HEK293 (cell line): Measurements from ENCODE around the gene TMEM255B.
A peak's percentile ranks its signal among the peaks of the same experiment; 100 is the strongest.

Experiments
- CTCF ChIA-PET: fragments of 350-600 bp; formaldehyde crosslinking; extraction: SDS; loops from one replicate; lab custom pipeline; 2021; ENCODE audit warnings: antibody characterized with exemption; lab: Yijun Ruan, JAX
- POLR2A ChIA-PET: fragments of 300-600 bp; formaldehyde crosslinking; extraction: SDS; loops from one replicate; lab custom pipeline; 2020; ENCODE audit warnings: antibody characterized with exemption, inconsistent platforms; lab: Yijun Ruan, JAX
- H3K27ac ChIP-seq: fragments of 200-500 bp; sonication (Bioruptor generic); 2 replicates; pipeline ENCODE4 v1.5.1; 2014; ENCODE audit warnings: low read depth, low read length, control low read depth, inconsistent platforms; ENCODE audit errors: extremely low read depth
- H3K36me3 ChIP-seq, 2 experiments: fragments of 200-500 bp in 1 of 2; sonication (Bioruptor generic) in 1 of 2; 1 replicate in 1 of 2; 2 replicates in 1 of 2; pipeline ENCODE4 v1.5.1; 2014 to 2017; ENCODE audit warnings: inconsistent platforms in 2 of 2, low read length in 2 of 2; ENCODE audit not compliant: control insufficient read depth in 2 of 2, insufficient read depth in 1 of 2
- H3K4me1 ChIP-seq: fragments of 200-500 bp; sonication (Bioruptor generic); 2 replicates; pipeline ENCODE4 v1.5.1; 2014; ENCODE audit warnings: mild to moderate bottlenecking, low read length, inconsistent platforms; ENCODE audit not compliant: control insufficient read depth, insufficient read depth
- H3K4me3 ChIP-seq: 2 replicates; pipeline ENCODE4 v1.5.1; 2011; ENCODE audit warnings: low read depth, mild to moderate bottlenecking, control low read depth, low read length, moderate library complexity
- H3K9me3 ChIP-seq: fragments of 200-500 bp; sonication (Bioruptor generic); 2 replicates; pipeline ENCODE4 v1.5.1; 2014; ENCODE audit warnings: low read depth, low read length, inconsistent platforms; ENCODE audit not compliant: control insufficient read depth, insufficient read depth
- GLI2 ChIP-seq: fragments of 450-650 bp; formaldehyde crosslinking; IDR thresholded peaks from 2 replicates; pipeline ENCODE4; 2017; ENCODE audit warnings: missing biosample characterization, missing genetic modification characterization, low read depth, borderline replicate concordance
- GLIS1 ChIP-seq: fragments of 450-650 bp; formaldehyde crosslinking; IDR thresholded peaks from 2 replicates; pipeline ENCODE4 v1.5.1; 2016; ENCODE audit warnings: missing biosample characterization, missing genetic modification characterization
- IKZF3 ChIP-seq: fragments of 450-650 bp; IDR thresholded peaks from 2 replicates; pipeline ENCODE4 v1.5.0; 2018; ENCODE audit warnings: missing biosample characterization, mild to moderate bottlenecking, missing genetic modification characterization, moderate library complexity
- KLF1 ChIP-seq: fragments of 450-650 bp; formaldehyde crosslinking; IDR thresholded peaks from 2 replicates; pipeline ENCODE4 v1.5.1; 2016; ENCODE audit warnings: missing biosample characterization, missing genetic modification characterization
- KLF17 ChIP-seq: fragments of 450-650 bp; formaldehyde crosslinking; IDR thresholded peaks from 2 replicates; pipeline ENCODE4 v1.5.1; 2016; ENCODE audit warnings: missing biosample characterization, missing genetic modification characterization
- KLF7 ChIP-seq: fragments of 450-650 bp; formaldehyde crosslinking; IDR thresholded peaks from 2 replicates; pipeline ENCODE4 v1.5.1; 2016; ENCODE audit warnings: missing biosample characterization, missing genetic modification characterization, borderline replicate concordance
- REPIN1 ChIP-seq: fragments of 450-650 bp; formaldehyde crosslinking; IDR thresholded peaks from 2 replicates; pipeline ENCODE4 v1.5.1; 2017; ENCODE audit warnings: missing biosample characterization, missing genetic modification characterization, low read depth
- SETDB1 ChIP-seq: IDR thresholded peaks from one replicate; pipeline ENCODE4 v1.6.1; 2017; ENCODE audit warnings: mild to moderate bottlenecking, low read length, moderate library complexity, mixed read lengths; ENCODE audit not compliant: insufficient read length
- WT1 ChIP-seq: fragments of 450-650 bp; formaldehyde crosslinking; IDR thresholded peaks from 2 replicates; pipeline ENCODE4 v1.5.1; 2016; ENCODE audit warnings: missing biosample characterization, missing genetic modification characterization
- ZBTB20 ChIP-seq: fragments of 450-650 bp; formaldehyde crosslinking; IDR thresholded peaks from 2 replicates; pipeline ENCODE4 v1.5.1; 2016; ENCODE audit warnings: missing biosample characterization, missing genetic modification characterization
- ZBTB26 ChIP-seq: fragments of 450-650 bp; formaldehyde crosslinking; optimal IDR thresholded peaks from 2 replicates; pipeline ENCODE3; 2016; ENCODE audit warnings: missing biosample characterization, mild to moderate bottlenecking, missing genetic modification characterization
- ZBTB44 ChIP-seq: fragments of 450-650 bp; IDR thresholded peaks from 2 replicates; pipeline ENCODE4 v1.5.1; 2018; ENCODE audit warnings: missing biosample characterization, mild to moderate bottlenecking, missing genetic modification characterization
- ZBTB6 ChIP-seq: fragments of 450-650 bp; formaldehyde crosslinking; IDR thresholded peaks from 2 replicates; pipeline ENCODE4 v1.5.1; 2017; ENCODE audit warnings: missing biosample characterization, missing genetic modification characterization
- ZBTB8A ChIP-seq: fragments of 450-650 bp; formaldehyde crosslinking; IDR thresholded peaks from 2 replicates; pipeline ENCODE4 v1.5.1; 2016; ENCODE audit warnings: missing biosample characterization, missing genetic modification characterization
- ZNF211 ChIP-seq: fragments of 450-650 bp; formaldehyde crosslinking; IDR thresholded peaks from 2 replicates; pipeline ENCODE4 v1.5.1; 2016; ENCODE audit warnings: low read depth, missing biosample characterization, missing genetic modification characterization
- ZNF335 ChIP-seq: fragments of 450-650 bp; formaldehyde crosslinking; conservative IDR thresholded peaks from 2 replicates; pipeline ENCODE4 v1.5.1; 2016; ENCODE audit warnings: missing biosample characterization, missing genetic modification characterization
- ZNF473 ChIP-seq: fragments of 450-650 bp; formaldehyde crosslinking; IDR thresholded peaks from 2 replicates; pipeline ENCODE4 v1.5.1; 2017; ENCODE audit warnings: missing biosample characterization, missing genetic modification characterization
- ZNF600 ChIP-seq: fragments of 450-650 bp; formaldehyde crosslinking; IDR thresholded peaks from 2 replicates; pipeline ENCODE4 v1.5.1; 2016; ENCODE audit warnings: missing biosample characterization, missing genetic modification characterization
- ZNF623 ChIP-seq: fragments of 450-650 bp; formaldehyde crosslinking; IDR thresholded peaks from 2 replicates; pipeline ENCODE4 v1.5.1; 2016; ENCODE audit warnings: missing biosample characterization, missing genetic modification characterization
- ZNF670 ChIP-seq: fragments of 450-650 bp; formaldehyde crosslinking; IDR thresholded peaks from 2 replicates; pipeline ENCODE4 v1.5.1; 2016; ENCODE audit warnings: missing biosample characterization, missing genetic modification characterization, low read depth
- ZNF677 ChIP-seq: fragments of 450-650 bp; IDR thresholded peaks from 2 replicates; pipeline ENCODE4 v1.5.0; 2018; ENCODE audit warnings: missing biosample characterization, mild to moderate bottlenecking, missing genetic modification characterization, moderate library complexity
- ZSCAN30 ChIP-seq: fragments of 450-650 bp; IDR thresholded peaks from 2 replicates; pipeline ENCODE4 v1.5.1; 2018; ENCODE audit warnings: missing biosample characterization, mild to moderate bottlenecking, missing genetic modification characterization, moderate library complexity
- ZSCAN4 ChIP-seq: fragments of 450-650 bp; formaldehyde crosslinking; IDR thresholded peaks from 2 replicates; pipeline ENCODE4 v1.5.1; 2017; ENCODE audit warnings: missing biosample characterization, missing genetic modification characterization
- ZSCAN5A ChIP-seq: fragments of 450-650 bp; formaldehyde crosslinking; IDR thresholded peaks from 2 replicates; pipeline ENCODE4 v1.5.1; 2016; ENCODE audit warnings: missing biosample characterization, missing genetic modification characterization

The TMEM255B gene

GRCh38 chr13:113862931-113863523 is 104.0 kb downstream of the TMEM255B start (continued):
- TF ChIP-seq ZNF600 (tag by site-specific recombination) = peak; percentile 84
- TF ChIP-seq ZNF623 (tag by site-specific recombination) = no peak
- no peak for TF ChIP-seq ZNF473 (tag by site-specific recombination)
- peak; percentile 71 for TF ChIP-seq KLF1
- TF ChIP-seq KLF17 (tag by site-specific recombination) = 0 out of 2 replicates have a peak, but pooled peaks have one; percentile 45
- no peak for TF ChIP-seq SETDB1
- TF ChIP-seq ZBTB20 (tag by site-specific recombination) = peak; percentile 63
- TF ChIP-seq ZBTB6 = no peak
- no peak for TF ChIP-seq WT1 (tag by site-specific recombination)
- TF ChIP-seq ZSCAN4 (tag by site-specific recombination) = no peak

- CTCF ChIA-PET = no interaction called here
- H3K36me3 ChIP-seq = peaks cover 0 to 9% of the 10 kb centered on the region in 2 experiments; a peak in 1 of 3 replicates
- peak; percentile 50; the same call in 1 of the 2 replicates for TF ChIP-seq ZSCAN30
- no peak for TF ChIP-seq ZBTB44 (tag by site-specific recombination)
- TF ChIP-seq REPIN1 (tag by site-specific recombination) = no peak
- no peak for TF ChIP-seq ZNF670
- TF ChIP-seq ZNF335 (tag by site-specific recombination) = peak; percentile 46
- peak; percentile 6; the same call in 1 of the 2 replicates for TF ChIP-seq ZBTB8A (tag by site-specific recombination)
- TF ChIP-seq GLI2 = no peak
- no peak for TF ChIP-seq ZNF211 (tag by site-specific recombination)
- peak; percentile 41 for TF ChIP-seq GLIS1 (tag by site-specific recombination)
- TF ChIP-seq IKZF3 = 0 out of 2 replicates have a peak, but pooled peaks have one; percentile 51
- no peak for TF ChIP-seq KLF1
- no peak for TF ChIP-seq KLF17 (tag by site-specific recombination)
- no peak for TF ChIP-seq KLF7
- 0 out of 2 replicates have a peak, but pooled peaks have one; percentile 26 for TF ChIP-seq ZSCAN5A (tag by site-specific recombination)
- 0 out of 2 replicates have a peak, but pooled peaks have one; percentile 3 for TF ChIP-seq ZNF677
- TF ChIP-seq ZBTB26 (tag by site-specific recombination) = peak; percentile 85
- TF ChIP-seq, all 188 proteins: peak for 8
- peak within 1 kb of the TSS; percentile 52 for H3K4me3 ChIP-seq
- POLR2A ChIA-PET = interaction anchor here (1.2 kb wide), 1 partner anchor 26 kb away, joined by 3 read pairs; no protein-coding TSS in a partner anchor
- H3K9me3 ChIP-seq = no peaks in the 10 kb centered on the region
- peaks cover 3% of the 10 kb centered on the region; the same call in 1 of the 2 replicates for H3K4me1 ChIP-seq
- H3K27ac ChIP-seq = peak within 1 kb of the TSS; percentile 51; the same call in 1 of the 2 replicates
Measured at GRCh38 chr13:113863524-113864272, 104.7 kb downstream of the TMEM255B start, which contains the start of gene GAS6. GAS6 (minus strand) TSS chr13:113864076; CDS start chr13:113863920, 156 bp downstream.
